Upper lobe of left lung (tissue), 4 donors: ENCODE measurements around the gene STMN1.

Source experiments
- CTCF ChIP-seq, 6 experiments: fragments of 450-650 bp in 4 of 6; fragments of 200-600 bp in 2 of 6; sonication (generic) in 2 of 6; IDR thresholded peaks; one replicate each; pipeline ENCODE4 v1.5.1; 2016 to 2019; ENCODE audit warnings: antibody characterized with exemption in 6 of 6
- EP300 ChIP-seq, 4 donors: sonication (generic); formaldehyde crosslinking; IDR thresholded peaks; one replicate each; pipeline ENCODE4 v1.5.1; 2017; ENCODE audit warnings: antibody characterized with exemption in 4 of 4, control low read depth in 2 of 4
- POLR2A ChIP-seq, 4 donors: fragments of 450-650 bp; IDR thresholded peaks; one replicate each; pipeline ENCODE4 v1.5.1; 2016 to 2017; ENCODE audit warnings: antibody characterized with exemption in 4 of 4, mild to moderate bottlenecking in 2 of 4
- POLR2AphosphoS5 ChIP-seq, 2 donors: sonication (generic); formaldehyde crosslinking; IDR thresholded peaks; one replicate each; pipeline ENCODE4 v1.5.1; 2017; ENCODE audit warnings: antibody characterized with exemption in 2 of 2

GRCh38 chr1:25898223-25899015 is 7.8 kb downstream of the STMN1 start:
- no peak for TF ChIP-seq CTCF (IDR thresholded peaks at IDR 0.05)
- TF ChIP-seq POLR2A (IDR thresholded peaks at IDR 0.05), result no peak
- no peak for TF ChIP-seq EP300 (IDR thresholded peaks at IDR 0.05)
- TF ChIP-seq POLR2AphosphoS5 (IDR thresholded peaks at IDR 0.05), result peak in 1 of 2 donors; percentile 15
